HepG2 (cell line): ENCODE data around the gene DNASE1L2. TPM values are rescaled to one million over a fixed set of nuclear protein-coding genes. Genes with fewer than 3 reads are reported as not detected.

Source experiments
- ATAC-seq: fragments of 200-7000 bp; cut with Tn5 transposase; 3 replicates; pipeline ENCODE4 v1.9.1; 2020; ENCODE audit warnings: mild to moderate bottlenecking, moderate library complexity
- BruUV-seq: library from RNA; stranded (reverse); fragments of 400-500 nt; replicated peaks from 2 replicates; lab custom pipeline; 2021; lab: Mats Ljungman, UMichigan
- CTCF ChIA-PET: fragments of 300-600 bp; formaldehyde crosslinking; extraction: SDS; loops from one replicate; lab custom pipeline; 2021; ENCODE audit warnings: low total read pairs, inconsistent platforms, low intra/inter-chr PET ratio; lab: Yijun Ruan, JAX
- POLR2A ChIA-PET: fragments of 350-600 bp; sonication (Branson Sonifier 250); formaldehyde crosslinking; loops from one replicate; lab custom pipeline; 2020; ENCODE audit warnings: antibody characterized with exemption, inconsistent platforms; lab: Yijun Ruan, JAX
- DNase-seq: peaks from one replicate; pipeline ENCODE4 v3.0.0-alpha.2; 2015; ENCODE audit warnings: low spot score
- FAIRE-seq: peaks from 3 replicates; lab custom pipeline; 2011; peaks lifted over from hg19 to GRCh38; lab: Jason Lieb, UNC
- H2AFZ ChIP-seq: one replicate; pipeline ENCODE4 v1.6.1; 2011; ENCODE audit warnings: low read length, inconsistent platforms
- H3K27ac ChIP-seq: fragments of 300-600 bp; 3 replicates; pipeline ENCODE4 v1.8.0; 2011; ENCODE audit warnings: mixed run types, mild to moderate bottlenecking, mixed read lengths, low read length, inconsistent platforms; ENCODE audit not compliant: insufficient read depth; ENCODE audit errors: extremely low read length
- H3K27me3 ChIP-seq, 2 experiments: fragments of 200-600 bp in 1 of 2; 2 replicates in 1 of 2; 3 replicates in 1 of 2; pipeline versions ENCODE4 v1.6.0 to v1.8.0; 2011; ENCODE audit warnings: low read length in 2 of 2, mild to moderate bottlenecking in 2 of 2, moderate library complexity in 2 of 2, inconsistent platforms in 1 of 2; ENCODE audit not compliant: insufficient read depth in 2 of 2, control insufficient read depth in 1 of 2
- H3K36me3 ChIP-seq, 2 experiments: fragments of 200-600 bp in 1 of 2; replicated peaks in 1 of 2; 2 replicates in 1 of 2; 3 replicates in 1 of 2; pipeline versions ENCODE4 v1.5.1 to v1.8.0; 2011; ENCODE audit warnings: low read length in 2 of 2, inconsistent platforms in 1 of 2; ENCODE audit not compliant: insufficient read depth in 2 of 2, control insufficient read depth in 1 of 2
- H3K4me1 ChIP-seq: 2 replicates; pipeline ENCODE4 v1.5.1; 2012; ENCODE audit warnings: low read length, inconsistent platforms; ENCODE audit not compliant: insufficient read depth
- H3K4me2 ChIP-seq: 2 replicates; pipeline ENCODE4 v1.6.0; 2011; ENCODE audit warnings: low read depth, low read length, inconsistent platforms
- H3K4me3 ChIP-seq, 3 experiments: fragments of 200-600 bp in 1 of 3; sonication (generic), shearing (Covaris generic) in 1 of 3; replicated peaks in 1 of 3; 2 replicates each; pipeline ENCODE4 v1.5.1; 2011 to 2016; ENCODE audit warnings: low read length in 3 of 3, inconsistent platforms in 2 of 3, low read depth in 2 of 3, mild to moderate bottlenecking in 2 of 3, control low read depth in 1 of 3, mixed read lengths in 1 of 3; ENCODE audit not compliant: insufficient read depth in 1 of 3
- H3K79me2 ChIP-seq: one replicate; pipeline ENCODE4 v1.6.1; 2011; ENCODE audit warnings: low read length, inconsistent platforms; ENCODE audit not compliant: insufficient read depth
- H3K9ac ChIP-seq: 2 replicates; pipeline ENCODE4 v1.6.0; 2011; ENCODE audit warnings: mild to moderate bottlenecking, low read depth, low read length, inconsistent platforms; ENCODE audit not compliant: insufficient read depth
- H3K9me3 ChIP-seq: 2 replicates; pipeline ENCODE4 v1.5.1; 2012; ENCODE audit warnings: mild to moderate bottlenecking, low read length
- H4K20me1 ChIP-seq: 2 replicates; pipeline ENCODE4 v1.6.0; 2011; ENCODE audit warnings: inconsistent platforms, mild to moderate bottlenecking, low read length, moderate library complexity; ENCODE audit not compliant: insufficient read depth
- AGO1 ChIP-seq: fragments of 200-400 bp; formaldehyde crosslinking; IDR thresholded peaks from 2 replicates; pipeline ENCODE4 v1.6.1; 2017; ENCODE audit warnings: mild to moderate bottlenecking, low read depth, low read length, moderate library complexity; ENCODE audit not compliant: poor library complexity, severe bottlenecking
- AGO2 ChIP-seq: fragments of 200-400 bp; formaldehyde crosslinking; optimal IDR thresholded peaks from 2 replicates; pipeline ENCODE3; 2017; ENCODE audit warnings: mild to moderate bottlenecking, low read depth, low read length, moderate library complexity
- CREBL2 ChIP-seq: sonication (generic); formaldehyde crosslinking; IDR thresholded peaks from 2 replicates; pipeline ENCODE4 v1.8.1; 2023; ENCODE audit warnings: missing genetic modification reagents, mild to moderate bottlenecking, borderline replicate concordance
- GABPB1 ChIP-seq: IDR thresholded peaks from 2 replicates; pipeline ENCODE4 v1.6.1; 2016; ENCODE audit warnings: mild to moderate bottlenecking, missing genetic modification reagents, moderate library complexity, missing compliant biosample characterization
- GATAD2A ChIP-seq: IDR thresholded peaks from 2 replicates; pipeline ENCODE4 v1.6.1; 2016
- KDM2A ChIP-seq: sonication (generic); formaldehyde crosslinking; IDR thresholded peaks from 2 replicates; pipeline ENCODE4 v1.4.0; 2020; ENCODE audit warnings: low read depth, missing genetic modification reagents, borderline replicate concordance
- ZNF687 ChIP-seq: sonication (generic); formaldehyde crosslinking; IDR thresholded peaks from 2 replicates; pipeline ENCODE4 v1.5.1; 2020; ENCODE audit warnings: mild to moderate bottlenecking, missing genetic modification reagents, moderate library complexity
- ZNF768 ChIP-seq: sonication (generic); formaldehyde crosslinking; IDR thresholded peaks from 2 replicates; pipeline ENCODE4 v1.4.0; 2020; ENCODE audit warnings: missing genetic modification reagents
- WGBS: methylation state at CpG from one replicate; pipeline ENCODE4 v1.1.6; 2017; ENCODE audit warnings: low lambda C conversion rate; 5-methylcytosine and 5-hydroxymethylcytosine counted together
- in situ Hi-C: cut with HindIII; loops from 2 replicates; pipeline ENCODE4 v1.10.0; 2017; ENCODE audit warnings: low pct_unique_long_range_greater_than_20kb; ENCODE audit not compliant: extremely low pct_ligation_motif_present
- intact Hi-C: fragments of 100-400 bp; cut with micrococcal nuclease; formaldehyde crosslinking; loops from one replicate; pipeline ENCODE4 v1.10.0; 2022; ENCODE audit not compliant: unreplicated experiment
- polyA plus RNA-seq, 8 experiments: library from polyadenylated mRNA; depleted of rRNA in 3 of 8; stranded (reverse) in 7 of 8; unstranded in 1 of 8; fragments of >200 nt; fragmentation: Illumina TruSeq in 4 of 8; extraction: Trizol in 4 of 8; gene quantifications; 2 replicates each; pipeline versions ENCODE4 v1.2.1 to v1.2.3, GENCODE V29; 2011 to 2016; ENCODE audit warnings: low read depth in 4 of 8, missing spikeins in 1 of 8, mixed read lengths in 1 of 8; ENCODE audit not compliant: insufficient read depth in 1 of 8
- total RNA-seq, 5 experiments: library from RNA; depleted of rRNA; stranded (reverse); fragments of >200 nt; fragmentation: Illumina TruSeq; extraction: Trizol; gene quantifications; 2 replicates each; pipeline ENCODE4 v1.2.3, GENCODE V29; 2016; ENCODE audit warnings: low read depth in 1 of 5

The DNASE1L2 gene
- total and polyA plus RNA-seq, 2 of the 13 experiments (the other 11 are each of a cell fraction or from before 2014, with no cell fraction given): 0.44 to 0.50 TPM

GRCh38 chr16:2211923-2212347, 24.3 kb upstream of the DNASE1L2 start (continued):
- 0 out of 2 replicates have a peak, but pooled peaks have one; percentile 3 for TF ChIP-seq ZNF687 (CRISPR knock-in tag)

GRCh38 chr16:2212362-2213324, 23.6 kb upstream of the DNASE1L2 start:
- peak overlapping the region; percentile 95 for H3K4me2 ChIP-seq
- no peak for DNase-seq
- H3K9ac ChIP-seq: peak overlapping the region; percentile 95
- no peak overlapping the region for H2AFZ ChIP-seq
- 0 out of 2 replicates have a peak, but pooled peaks cover 3% of the 10 kb centered on the region for H4K20me1 ChIP-seq
- in situ Hi-C loops (no loop called here), intact Hi-C loops (no loop called here)
- peaks cover 56% of the 10 kb centered on the region for H3K4me1 ChIP-seq
- no peaks in the 10 kb centered on the region for H3K9me3 ChIP-seq
- peaks cover 20% of the 10 kb centered on the region for H3K79me2 ChIP-seq
- H3K4me3 ChIP-seq: peak overlapping the region; percentile 63 to 89 (median 69); a peak in 5 of 6 replicates
- no peak for FAIRE-seq
- ChIA-PET POLR2A (interaction anchor here (0.6 to 0.7 kb wide), 2 partner anchors 14 to 48 kb away, joined by 3 read pairs; no protein-coding TSS in a partner anchor), CTCF (no interaction called here)
- TSS peak; percentile 73 for BruUV-seq
- H3K36me3 ChIP-seq: peaks cover 4 to 13% of the 10 kb centered on the region in 2 experiments; a peak in 4 of 5 replicates
- no peaks in the 10 kb centered on the region; a peak in 1 of 5 replicates for H3K27me3 ChIP-seq
- peak overlapping the region; percentile 25 for H3K27ac ChIP-seq
- 48% methylated on average over 6 of the region's 19 CpGs for WGBS
- no peak for ATAC-seq
- TF ChIP-seq KDM2A (CRISPR knock-in tag) (peak; percentile 24; the same call in 1 of the 2 replicates), GABPB1 (CRISPR knock-in tag) (0 out of 2 replicates have a peak, but pooled peaks have one; percentile 6), AGO1 (peak; percentile 53), ZNF768 (CRISPR knock-in tag) (peak; percentile 33; the same call in 1 of the 2 replicates), GATAD2A (no peak), AGO2 (peak; percentile 74), CREBL2 (CRISPR knock-in tag) (no peak)
